Transverse colon (tissue), 4 donors: ENCODE measurements around the gene OBSL1. TPM values are rescaled to one million over a fixed set of nuclear protein-coding genes. Genes with fewer than 3 reads are reported as not detected.

ENCODE experiments used
- DNase-seq: peaks from one replicate; pipeline ENCODE4 v3.0.0-alpha.2; 2019
- H3K27ac ChIP-seq, 4 donors: fragments of 200-600 bp; sonication (generic); 2 replicates each; pipeline ENCODE4 v1.5.1; 2016 to 2018; ENCODE audit warnings: inconsistent platforms in 4 of 4
- H3K27me3 ChIP-seq: fragments of 200-600 bp; sonication (generic); 2 replicates; pipeline ENCODE4 v1.5.1; 2017; ENCODE audit warnings: inconsistent platforms
- H3K36me3 ChIP-seq, 4 donors: fragments of 200-600 bp; sonication (generic); 2 replicates each; pipeline ENCODE4 v1.5.1; 2017 to 2019; ENCODE audit warnings: inconsistent platforms in 4 of 4
- H3K4me1 ChIP-seq, 4 donors: fragments of 200-600 bp; sonication (generic); 2 replicates each; pipeline ENCODE4 v1.5.1; 2017 to 2020; ENCODE audit warnings: inconsistent platforms in 4 of 4
- H3K4me3 ChIP-seq, 4 donors: fragments of 200-600 bp; sonication (generic); 1 replicate in 1 of 4; 2 replicates in 3 of 4; pipeline versions ENCODE4 v1.5.1 to v1.6.1; 2017 to 2019; ENCODE audit warnings: inconsistent platforms in 4 of 4
- H3K9me3 ChIP-seq, 2 donors: fragments of 200-600 bp; sonication (generic); 2 replicates each; pipeline ENCODE4 v1.5.1; 2017 to 2019; ENCODE audit warnings: inconsistent platforms in 2 of 2
- CTCF ChIP-seq, 5 experiments: fragments of 200-600 bp in 3 of 5; fragments of 450-650 bp in 2 of 5; sonication (generic) in 3 of 5; IDR thresholded peaks; 1 replicate in 2 of 5; 2 replicates in 3 of 5; pipeline ENCODE4 v1.5.1; 2016 to 2017; ENCODE audit warnings: antibody characterized with exemption in 5 of 5, inconsistent platforms in 3 of 5, mild to moderate bottlenecking in 2 of 5, moderate library complexity in 1 of 5
- EP300 ChIP-seq: sonication (generic); formaldehyde crosslinking; IDR thresholded peaks from one replicate; pipeline ENCODE4 v1.6.1; 2017; ENCODE audit warnings: antibody characterized with exemption, low read depth
- POLR2A ChIP-seq: fragments of 450-650 bp; IDR thresholded peaks from one replicate; pipeline ENCODE4 v1.6.1; 2016; ENCODE audit warnings: antibody characterized with exemption, mild to moderate bottlenecking, moderate library complexity
- POLR2AphosphoS5 ChIP-seq, 3 donors: sonication (generic); formaldehyde crosslinking; IDR thresholded peaks; one replicate each; pipeline ENCODE4 v1.6.1; 2016; ENCODE audit warnings: antibody characterized with exemption in 3 of 3
- WGBS, 2 donors: methylation state at CpG; one replicate each; pipeline ENCODE4 v1.1.5; 2018; ENCODE audit warnings: low coverage in 1 of 2; 5-methylcytosine and 5-hydroxymethylcytosine counted together
- in situ Hi-C, 4 donors: fragments of 200-750 bp; cut with MboI; loops; one replicate each; pipeline versions ENCODE4 v1.15.0 to v1.15.1; 2017; ENCODE audit warnings: low sequenced_read_pairs in 3 of 4, low pct_ligation_motif_present in 1 of 4, low pct_unique_long_range_greater_than_20kb in 1 of 4
- intact Hi-C: fragments of 100-400 bp; cut with DNase I; formaldehyde crosslinking; loops from one replicate; pipeline ENCODE4 v1.15.1; 2023; ENCODE audit warnings: low total_unique reads
- total RNA-seq, 4 donors: library from RNA; depleted of rRNA; stranded (reverse); fragments of >200 nt; gene quantifications; one replicate each; pipeline ENCODE4 v1.1.0, GENCODE V29; 2016

Gene OBSL1
- total RNA-seq, 4 donors from 2014 or later, result 18.1 to 57.2 (median 19.0) TPM

GRCh38 chr2:219530048-219530963 lies 41.0 kb downstream of the OBSL1 start:
- Histone ChIP-seq H3K27ac (no peak overlapping the region), H3K4me3 (no peak overlapping the region), H3K27me3 (peaks cover 63% of the 10 kb centered on the region), H3K4me1 (peaks cover 0 to 5% (median 0%) of the 10 kb centered on the region in 4 donors), H3K9me3 (no peaks in the 10 kb centered on the region), H3K36me3 (no peaks in the 10 kb centered on the region)
- intact Hi-C loops, result loop anchor here (2.0 to 5.0 kb wide), 2 partner anchors 53 to 130 kb away; no protein-coding TSS in a partner anchor
- DNase-seq, result peak; percentile 84
- WGBS, 2 donors, result 16% methylated on average over 21 of the region's 21 CpGs; no CpG with 5 or more reads in 1 of the 2 donors
- in situ Hi-C loops, result loop anchor here in 2 of 4 donors (10.0 kb wide), 2 partner anchors 104 to 114 kb away; no protein-coding TSS in a partner anchor
- no peak for TF ChIP-seq EP300
- peak; percentile 95 to 98 (median 97) for TF ChIP-seq CTCF (IDR thresholded peaks at IDR 0.05)
- no peak for TF ChIP-seq POLR2AphosphoS5 (IDR thresholded peaks at IDR 0.05)

- peaks cover 91% of the 10 kb centered on the region for H3K27me3 ChIP-seq
These were observed 43.9 kb downstream of the OBSL1 start for GRCh38 chr2:219527472-219527871.

GRCh38 chr2:219527076-219527394 lies 44.3 kb downstream of the OBSL1 start:
- no peak overlapping the region for H3K27ac ChIP-seq
- no peak overlapping the region for H3K4me3 ChIP-seq
- H3K4me1 ChIP-seq, result peaks cover 8 to 18% (median 11%) of the 10 kb centered on the region in 4 donors
- no peak for DNase-seq
- H3K9me3 ChIP-seq, result no peaks in the 10 kb centered on the region
- in situ Hi-C loops, result loop anchor here in 3 of 4 donors (10.0 kb wide), 2 partner anchors 52 to 122 kb away; no protein-coding TSS in a partner anchor
- no peak for TF ChIP-seq CTCF (IDR thresholded peaks at IDR 0.05)
- TF ChIP-seq EP300, result no peak
- no peak for TF ChIP-seq POLR2A
- no peak for TF ChIP-seq POLR2AphosphoS5 (IDR thresholded peaks at IDR 0.05)
- peaks cover 92% of the 10 kb centered on the region for H3K27me3 ChIP-seq
- intact Hi-C loops, result no loop called here
- 54% methylated on average over 4 of the region's 6 CpGs; no CpG with 5 or more reads in 1 of the 2 donors for WGBS, 2 donors
- H3K36me3 ChIP-seq, result no peaks in the 10 kb centered on the region

More at GRCh38 chr2:219527472-219527871, 43.9 kb downstream of the OBSL1 start:
- DNase-seq, result no peak
- H3K9me3 ChIP-seq, result no peaks in the 10 kb centered on the region
- no peak for TF ChIP-seq EP300
- TF ChIP-seq POLR2AphosphoS5 (IDR thresholded peaks at IDR 0.05), result no peak
- no peak for TF ChIP-seq POLR2A
- TF ChIP-seq CTCF (IDR thresholded peaks at IDR 0.05), result no peak
- no peaks in the 10 kb centered on the region for H3K36me3 ChIP-seq
- in situ Hi-C loops (loop anchor here in 3 of 4 donors (10.0 kb wide), 2 partner anchors 53 to 123 kb away; no protein-coding TSS in a partner anchor), intact Hi-C loops (no loop called here)
- H3K4me1 ChIP-seq, result peaks cover 5 to 14% (median 9%) of the 10 kb centered on the region in 4 donors
- H3K27ac ChIP-seq, result no peak overlapping the region
- 29 to 61% methylated on average over 1 to 5 of the region's 5 CpGs for WGBS, 2 donors
- no peak overlapping the region for H3K4me3 ChIP-seq

- no peak for TF ChIP-seq POLR2A
- no peak for TF ChIP-seq CTCF (IDR thresholded peaks at IDR 0.05)
- TF ChIP-seq POLR2AphosphoS5 (IDR thresholded peaks at IDR 0.05), result no peak
- TF ChIP-seq EP300, result no peak
- intact Hi-C loops, result no loop called here
- Histone ChIP-seq H3K9me3 (no peaks in the 10 kb centered on the region), H3K36me3 (no peaks in the 10 kb centered on the region), H3K4me1 (peaks cover 8 to 23% (median 11%) of the 10 kb centered on the region in 4 donors), H3K27me3 (peaks cover 94% of the 10 kb centered on the region), H3K27ac (no peak overlapping the region), H3K4me3 (no peak overlapping the region)
- DNase-seq, result no peak
- 50 to 54% methylated on average over 2 to 11 of the region's 11 CpGs for WGBS, 2 donors
- in situ Hi-C loops, result loop anchor here in 3 of 4 donors (10.0 kb wide), 2 partner anchors 52 to 122 kb away; no protein-coding TSS in a partner anchor
These were observed 44.8 kb downstream of the OBSL1 start for GRCh38 chr2:219526320-219527075.
